Measurements from ENCODE around the gene AATF.

Gene AATF

DNA sequence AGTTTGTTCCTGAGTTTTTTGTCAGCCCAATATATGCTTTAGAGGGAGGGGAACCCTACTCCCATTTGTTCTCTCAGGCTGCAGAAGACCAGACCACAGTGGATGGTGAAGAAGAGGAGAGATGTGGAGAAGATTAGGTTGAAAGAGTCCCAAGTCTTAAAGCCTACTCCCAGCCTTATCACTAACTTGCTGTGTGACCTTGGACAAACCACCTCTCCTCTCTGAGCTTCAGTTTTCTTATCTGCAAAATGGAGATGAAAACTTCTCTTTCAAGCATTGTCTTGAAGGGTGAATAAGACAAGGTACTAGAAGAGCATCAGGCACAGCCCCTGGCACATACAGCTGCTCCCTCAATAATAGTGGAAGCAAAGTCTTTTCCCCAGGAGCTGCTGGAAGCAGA lies 26.6 kb upstream of the AATF start:
- TF ChIP-seq, protein P1, sequence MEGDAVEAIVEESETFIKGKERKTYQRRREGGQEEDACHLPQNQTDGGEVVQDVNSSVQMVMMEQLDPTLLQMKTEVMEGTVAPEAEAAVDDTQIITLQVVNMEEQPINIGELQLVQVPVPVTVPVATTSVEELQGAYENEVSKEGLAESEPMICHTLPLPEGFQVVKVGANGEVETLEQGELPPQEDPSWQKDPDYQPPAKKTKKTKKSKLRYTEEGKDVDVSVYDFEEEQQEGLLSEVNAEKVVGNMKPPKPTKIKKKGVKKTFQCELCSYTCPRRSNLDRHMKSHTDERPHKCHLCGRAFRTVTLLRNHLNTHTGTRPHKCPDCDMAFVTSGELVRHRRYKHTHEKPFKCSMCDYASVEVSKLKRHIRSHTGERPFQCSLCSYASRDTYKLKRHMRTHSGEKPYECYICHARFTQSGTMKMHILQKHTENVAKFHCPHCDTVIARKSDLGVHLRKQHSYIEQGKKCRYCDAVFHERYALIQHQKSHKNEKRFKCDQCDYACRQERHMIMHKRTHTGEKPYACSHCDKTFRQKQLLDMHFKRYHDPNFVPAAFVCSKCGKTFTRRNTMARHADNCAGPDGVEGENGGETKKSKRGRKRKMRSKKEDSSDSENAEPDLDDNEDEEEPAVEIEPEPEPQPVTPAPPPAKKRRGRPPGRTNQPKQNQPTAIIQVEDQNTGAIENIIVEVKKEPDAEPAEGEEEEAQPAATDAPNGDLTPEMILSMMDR (IDR thresholded peaks at IDR 0.05; ENCODE audit: low read length, missing control alignments): no peak
- DNase-seq (ENCODE audit: low read depth): no peak
- H3K4me3 ChIP-seq (replicated peaks; ENCODE audit: low read depth, low read length): no peak overlapping the region

DNA sequence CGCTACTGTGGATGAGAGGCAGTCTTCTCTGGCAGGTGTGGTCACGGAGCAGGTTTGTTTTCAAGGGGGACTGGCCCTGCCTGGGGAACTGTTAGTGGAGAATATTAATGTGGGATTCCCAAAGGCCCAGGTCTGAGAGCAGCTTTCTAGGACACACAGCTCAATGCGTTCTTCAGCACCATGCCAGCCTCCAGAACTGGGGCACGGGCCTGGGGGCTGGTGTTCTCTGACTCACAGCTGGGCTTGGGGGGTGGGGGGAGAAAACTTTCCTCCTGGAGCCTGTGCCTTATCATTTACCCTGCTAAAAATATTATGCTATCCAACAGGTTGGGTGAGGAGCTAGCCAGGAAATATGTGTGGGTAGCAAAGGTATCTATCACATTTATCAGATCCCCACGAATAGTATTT lies 24.9 kb upstream of the AATF start:
- TF ChIP-seq, protein P1 (IDR thresholded peaks at IDR 0.05; ENCODE audit: low read length, missing control alignments): no peak
- no peak for DNase-seq (ENCODE audit: low read depth)
- H3K4me3 ChIP-seq (replicated peaks; ENCODE audit: low read depth, low read length): no peak overlapping the region

GRCh38 chr17:36926226-36926625 lies 22.5 kb upstream of the AATF start:
- TF ChIP-seq, protein P1 (IDR thresholded peaks at IDR 0.05; ENCODE audit: low read length, missing control alignments): no peak
- no peak overlapping the region for H3K4me3 ChIP-seq (replicated peaks; ENCODE audit: low read depth, low read length)
- DNase-seq (ENCODE audit: low read depth): no peak

DNA sequence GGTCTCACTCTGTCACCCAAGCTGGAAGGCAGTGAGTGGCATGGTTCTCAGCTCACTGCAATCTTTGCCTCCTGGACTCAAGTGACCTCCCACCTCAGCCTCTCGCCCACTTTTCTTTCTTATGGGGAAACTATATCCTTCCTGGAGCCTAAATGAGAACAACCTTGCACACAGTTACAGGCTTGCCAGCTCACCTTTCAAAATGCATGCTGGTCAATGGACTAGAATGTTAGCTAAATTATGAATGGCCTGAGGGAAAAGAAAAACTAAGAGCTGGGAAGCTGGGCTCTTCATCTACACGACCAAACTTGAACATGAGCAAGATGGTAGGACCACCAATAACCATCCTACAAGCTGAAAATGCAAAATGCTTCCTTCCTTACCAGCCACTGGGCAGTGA lies 22.1 kb upstream of the AATF start:
- no peak for DNase-seq (ENCODE audit: low read depth)
- H3K4me3 ChIP-seq (replicated peaks; ENCODE audit: low read depth, low read length): no peak overlapping the region
- TF ChIP-seq, protein P1 (IDR thresholded peaks at IDR 0.05; ENCODE audit: low read length, missing control alignments): no peak

DNA sequence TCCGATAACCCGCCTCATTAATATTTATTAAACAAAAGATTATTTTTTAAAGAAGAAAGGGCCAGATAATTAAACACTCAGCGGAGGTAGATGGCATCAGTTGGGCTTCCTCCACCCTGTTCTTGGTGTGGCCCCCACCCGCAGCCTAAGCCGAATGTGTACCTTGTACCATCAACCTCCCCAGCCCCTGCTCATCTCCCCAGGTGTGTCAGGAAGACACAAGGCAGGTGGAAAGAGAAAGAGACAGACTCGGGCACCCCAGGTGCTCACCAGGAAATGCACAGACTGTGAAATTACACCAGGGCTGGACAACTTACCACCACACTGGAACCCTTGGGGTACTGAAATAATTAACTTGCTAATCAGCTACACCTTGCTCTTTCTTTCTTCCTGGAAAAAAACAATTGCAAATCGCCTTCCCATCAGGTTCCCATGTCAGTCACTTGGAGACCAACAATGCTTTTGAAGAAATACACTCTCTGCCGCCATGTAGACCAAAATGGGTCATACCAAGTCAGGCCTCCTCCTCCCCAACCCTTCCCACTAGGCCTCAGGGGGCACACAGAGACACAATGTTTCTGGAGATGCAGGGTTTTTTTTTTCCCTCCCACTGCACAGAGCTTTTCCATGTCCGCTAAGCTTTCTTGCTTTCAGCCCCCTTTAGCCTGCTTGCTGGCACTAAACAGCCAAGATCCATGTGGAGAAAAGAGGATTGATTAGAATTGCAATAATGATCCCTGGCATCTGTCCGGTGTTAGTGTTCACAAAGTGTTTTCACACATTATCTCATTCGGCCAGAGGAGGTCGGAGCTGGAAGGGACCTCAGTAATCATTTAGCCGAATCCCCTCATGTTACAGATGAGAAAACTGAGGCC lies 20.0 kb upstream of the AATF start:
- H3K4me3 ChIP-seq (replicated peaks; ENCODE audit: low read depth, low read length): no peak overlapping the region

GRCh38 chr17:36929851-36930582 lies 18.7 kb upstream of the AATF start:
- DNase-seq (ENCODE audit: low read depth): no peak
- TF ChIP-seq, protein P1 (IDR thresholded peaks at IDR 0.05; ENCODE audit: low read length, missing control alignments): no peak
- H3K4me3 ChIP-seq (replicated peaks; ENCODE audit: low read depth, low read length): no peak overlapping the region

More for the DNA sequence above, 20.0 kb upstream of the AATF start:
- DNase-seq (ENCODE audit: low read depth): no peak
- TF ChIP-seq, protein P1 (IDR thresholded peaks at IDR 0.05; ENCODE audit: low read length, missing control alignments): no peak
